DMS114 treated with DMSO at 0.1 percent for 48 hours (cell line): Measurements from ENCODE around the gene GNAO1.

Experiments
- DNase-seq: peaks from one replicate; lab custom pipeline; 2025; ENCODE audit not compliant: unreplicated experiment; lab: John Stamatoyannopoulos, UW

The GNAO1 gene

GRCh38 chr16:56331915-56332314 lies 140.6 kb downstream of the GNAO1 start:
- no peak for DNase-seq

GRCh38 chr16:56332464-56333079 lies 141.3 kb downstream of the GNAO1 start:
- DNase-seq = peak; percentile 10

- DNase-seq = no peak
These were observed 143.5 kb downstream of the GNAO1 start for GRCh38 chr16:56334761-56335160.

- no peak for DNase-seq
These were observed 144.9 kb downstream of the GNAO1 start for GRCh38 chr16:56336071-56336688.

- no peak for DNase-seq
These were observed 145.4 kb downstream of the GNAO1 start for GRCh38 chr16:56336711-56337110.

- no peak for DNase-seq
These were observed 146.0 kb downstream of the GNAO1 start for GRCh38 chr16:56337131-56337857.

GRCh38 chr16:56337858-56338325 lies 146.6 kb downstream of the GNAO1 start:
- no peak for DNase-seq

GRCh38 chr16:56338566-56339318 lies 147.5 kb downstream of the GNAO1 start:
- no peak for DNase-seq

GRCh38 chr16:56339431-56340195 lies 148.3 kb downstream of the GNAO1 start:
- no peak for DNase-seq

GRCh38 chr16:56340416-56340815 lies 149.1 kb downstream of the GNAO1 start:
- no peak for DNase-seq

GRCh38 chr16:56340864-56341365 lies 149.6 kb downstream of the GNAO1 start:
- DNase-seq = no peak

GRCh38 chr16:56341656-56342399 lies 150.5 kb downstream of the GNAO1 start:
- DNase-seq = no peak

- DNase-seq = no peak
These were observed 152.6 kb downstream of the GNAO1 start for GRCh38 chr16:56343661-56344517.

GRCh38 chr16:56344518-56345405 lies 153.5 kb downstream of the GNAO1 start:
- DNase-seq = no peak

GRCh38 chr16:56345406-56346050 lies 154.2 kb downstream of the GNAO1 start:
- DNase-seq = no peak

- DNase-seq = no peak
These were observed 155.0 kb downstream of the GNAO1 start for GRCh38 chr16:56346131-56346890.

- DNase-seq = no peak
These were observed 155.9 kb downstream of the GNAO1 start for GRCh38 chr16:56347166-56347565.
